CD4-positive, alpha-beta T cell treated with Interleukin-15 for 4 hours (primary cell): Measurements from ENCODE around the gene LILRB2.
"Not testable (repeated sequence)": the region's sequence is repeated elsewhere in the genome, so short reads cannot be mapped to it uniquely, and the experiment has no call there.

Experiments used
- DNase-seq: peaks from one replicate; pipeline ENCODE4 v3.0.0-alpha.2; 2020; ENCODE audit warnings: low spot score

Gene LILRB2

DNA sequence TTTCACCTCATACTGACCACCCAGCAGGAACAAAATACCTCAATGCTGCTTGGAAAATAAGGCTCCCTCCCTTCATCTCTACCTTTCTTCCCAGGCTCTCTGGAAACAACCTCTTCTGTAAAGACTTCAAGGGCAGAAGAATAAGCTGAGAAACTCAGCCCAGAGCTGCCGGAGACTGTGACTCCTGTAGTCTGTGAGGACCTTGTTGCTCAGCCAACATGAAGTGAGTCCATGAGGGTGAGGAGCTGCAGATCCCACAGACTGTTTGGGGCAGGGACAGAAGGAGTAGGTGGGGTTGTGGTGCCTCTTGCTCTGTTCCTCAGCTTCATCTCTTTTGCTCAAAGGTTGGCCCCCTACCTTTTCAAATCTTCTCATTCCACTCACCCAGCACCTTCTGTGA lies 24.2 kb upstream of the LILRB2 start:
- DNase-seq: no peak

- no peak for DNase-seq
Measured at GRCh38 chr19:54302257-54302656, 21.3 kb upstream of the LILRB2 start.

- DNase-seq: no peak
Measured at GRCh38 chr19:54299515-54299914, 18.6 kb upstream of the LILRB2 start.

GRCh38 chr19:54299126-54299498 lies 18.2 kb upstream of the LILRB2 start:
- no peak for DNase-seq

DNA sequence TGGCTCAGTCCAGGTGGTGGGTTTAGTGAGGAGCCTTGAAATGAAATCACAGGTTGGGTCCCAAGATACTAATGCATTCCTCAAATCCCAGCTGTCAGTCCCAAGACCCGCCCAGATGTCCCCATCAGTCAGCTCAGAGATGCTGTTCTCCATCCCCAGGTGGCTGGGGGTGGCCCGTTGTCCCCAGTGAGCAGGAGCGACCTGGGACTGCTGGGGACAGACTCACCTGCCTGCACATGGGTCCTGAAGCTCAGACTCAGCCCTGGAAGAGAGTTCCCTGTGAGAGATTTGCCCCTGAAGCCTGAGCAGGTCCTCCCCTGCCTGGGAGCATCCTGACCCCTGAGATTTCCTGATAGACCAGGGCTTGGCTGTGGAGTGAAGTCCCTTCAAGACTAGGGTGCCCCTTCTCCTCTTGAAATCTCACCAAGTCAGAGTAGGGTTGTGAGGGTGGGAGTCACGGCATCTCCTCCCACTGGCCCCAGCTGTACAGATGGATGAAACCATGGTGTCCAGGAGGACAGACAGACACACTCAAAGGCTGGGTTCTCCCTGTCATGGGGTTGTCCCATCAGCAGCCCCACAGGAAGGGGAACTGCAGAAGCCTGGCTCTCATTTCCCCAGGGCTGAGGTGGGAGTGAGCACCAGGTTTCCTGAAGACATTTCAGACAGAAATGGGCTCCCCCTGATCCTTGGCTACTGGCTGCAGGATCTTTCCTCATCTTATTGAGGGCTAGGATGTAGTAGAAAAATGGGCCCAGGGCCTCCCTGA lies 17.6 kb upstream of the LILRB2 start:
- no peak for DNase-seq

GRCh38 chr19:54297759-54298305 lies 16.9 kb upstream of the LILRB2 start:
- no peak for DNase-seq

DNA sequence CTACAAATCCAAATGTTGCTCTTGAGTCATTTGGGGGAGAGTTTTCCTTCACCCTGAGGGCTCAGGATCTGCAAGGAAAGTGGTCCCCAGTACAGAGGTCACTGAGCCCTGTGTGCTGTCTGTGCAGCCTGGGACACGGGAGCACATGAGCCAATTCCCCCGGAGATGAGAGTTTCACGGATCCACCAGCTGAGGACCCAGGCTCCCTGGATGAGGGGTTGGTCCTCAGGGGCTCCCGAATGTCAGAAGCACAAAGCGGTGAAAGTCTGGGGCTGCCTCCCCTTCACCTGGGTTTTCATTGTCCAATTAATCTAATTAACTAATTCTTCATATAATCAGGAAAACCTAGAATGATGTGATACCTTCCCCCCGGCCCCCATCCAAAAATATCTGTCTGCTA lies 13.6 kb upstream of the LILRB2 start:
- no peak for DNase-seq

- DNase-seq: not testable (repeated sequence)
Measured at GRCh38 chr19:54289160-54289559, 8.2 kb upstream of the LILRB2 start.

- no peak for DNase-seq
Measured at GRCh38 chr19:54287456-54287855, 6.5 kb upstream of the LILRB2 start.

- not testable (repeated sequence) for DNase-seq
Measured at GRCh38 chr19:54286283-54286682, 5.4 kb upstream of the LILRB2 start.

- not testable (repeated sequence) for DNase-seq
Measured at GRCh38 chr19:54285427-54286056, 4.6 kb upstream of the LILRB2 start.

DNA sequence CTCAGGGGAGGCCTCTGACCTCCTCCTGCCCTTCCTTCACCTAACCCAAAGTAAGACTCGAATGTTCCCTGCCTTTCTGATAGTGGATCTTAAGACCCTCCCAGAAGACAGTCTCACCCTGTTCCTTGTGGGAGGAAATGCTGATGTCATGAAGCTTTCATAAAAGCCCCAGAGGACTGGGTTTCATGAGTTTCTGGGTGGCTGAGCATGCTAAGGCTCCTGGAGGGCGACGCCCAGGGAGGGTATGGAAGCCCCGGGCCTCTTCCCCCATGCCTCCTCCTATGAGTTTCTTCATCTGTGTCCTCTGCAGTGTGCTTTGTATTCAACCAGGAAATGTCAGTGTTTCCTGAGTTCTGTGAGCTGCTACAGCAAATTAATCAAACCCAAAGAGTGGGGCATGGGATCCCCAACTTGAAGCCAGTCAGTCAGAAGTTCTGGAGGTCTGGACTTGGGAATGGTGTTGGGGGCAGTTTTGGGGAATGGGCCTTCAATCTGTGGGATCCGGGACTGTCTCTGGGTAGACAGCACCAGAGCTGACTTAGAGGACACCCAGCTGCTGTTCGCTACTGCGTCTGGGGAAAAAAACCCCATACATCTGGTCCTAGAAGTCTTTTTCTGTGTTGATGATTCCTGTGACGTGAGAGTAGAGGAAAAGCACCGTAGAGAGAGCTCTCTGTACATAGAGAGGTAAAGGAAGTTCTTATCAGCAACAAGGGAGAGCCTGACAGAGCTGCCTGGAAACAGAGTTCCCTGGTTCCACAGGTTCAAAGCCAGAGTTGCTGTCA lies 2.0 kb upstream of the LILRB2 start:
- DNase-seq: no peak

DNA sequence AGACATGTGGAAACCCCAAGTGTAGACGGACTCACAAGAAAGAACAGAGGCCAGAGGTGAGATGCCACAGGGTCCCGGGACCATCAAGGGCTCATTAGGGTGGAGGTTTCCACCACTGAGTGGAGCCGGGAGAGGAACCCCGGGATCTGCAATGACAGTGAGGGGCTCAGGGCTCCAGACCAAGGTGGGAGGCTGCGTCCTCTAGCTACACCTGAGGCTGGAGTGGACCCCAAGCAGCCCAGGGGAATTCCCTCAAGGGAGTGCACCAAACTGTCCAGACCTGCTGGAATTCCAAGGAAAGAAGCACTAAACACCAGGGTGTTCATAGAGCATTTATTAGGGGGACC lies 792 bp upstream of the LILRB2 start:
- not testable (repeated sequence) for DNase-seq

DNA sequence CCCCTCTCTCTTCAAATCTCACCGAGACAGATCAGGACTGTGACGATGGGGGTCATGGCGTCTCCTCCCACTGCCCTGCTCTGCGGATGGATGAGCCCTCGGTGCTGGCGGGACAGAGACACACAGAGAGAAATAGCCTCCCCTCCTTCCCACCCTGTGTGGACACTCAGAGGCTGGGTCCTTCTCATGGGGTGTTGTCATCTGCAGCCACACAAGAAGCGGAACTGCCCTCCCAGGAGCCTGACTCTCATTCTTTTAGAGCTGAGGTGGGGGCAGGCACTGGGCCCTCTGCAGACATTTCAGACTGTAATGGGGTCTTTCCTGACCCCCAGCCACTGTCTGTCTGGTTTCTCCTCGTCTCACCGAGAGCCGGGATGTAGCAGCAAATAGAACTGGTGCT lies 469 bp downstream of the LILRB2 start:
- DNase-seq: not testable (repeated sequence)

DNA sequence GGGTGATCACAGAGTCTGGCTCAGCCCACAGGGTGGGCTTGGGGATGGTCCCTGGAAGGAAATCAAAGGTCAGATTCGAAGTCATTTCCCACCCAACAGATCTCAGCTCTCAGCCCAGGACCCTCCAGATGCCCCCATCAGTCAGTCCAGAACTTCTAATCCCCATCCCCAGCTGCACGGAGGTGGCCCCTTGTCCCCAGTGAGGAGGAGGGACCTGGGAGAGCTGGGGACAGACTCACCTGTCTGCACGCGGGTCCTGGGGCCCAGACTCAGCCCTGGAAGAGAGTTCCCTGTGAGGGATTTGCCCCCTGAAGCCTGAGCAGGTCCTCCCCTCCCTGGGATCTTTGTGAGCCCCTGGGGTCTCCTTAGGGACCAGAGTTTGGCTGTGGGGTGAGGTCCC lies 885 bp downstream of the LILRB2 start:
- DNase-seq: not testable (repeated sequence)

GRCh38 chr19:54279406-54279962 lies 1.4 kb downstream of the LILRB2 start:
- DNase-seq: no peak

GRCh38 chr19:54278571-54279195 lies 2.2 kb downstream of the LILRB2 start:
- not testable (repeated sequence) for DNase-seq

DNA sequence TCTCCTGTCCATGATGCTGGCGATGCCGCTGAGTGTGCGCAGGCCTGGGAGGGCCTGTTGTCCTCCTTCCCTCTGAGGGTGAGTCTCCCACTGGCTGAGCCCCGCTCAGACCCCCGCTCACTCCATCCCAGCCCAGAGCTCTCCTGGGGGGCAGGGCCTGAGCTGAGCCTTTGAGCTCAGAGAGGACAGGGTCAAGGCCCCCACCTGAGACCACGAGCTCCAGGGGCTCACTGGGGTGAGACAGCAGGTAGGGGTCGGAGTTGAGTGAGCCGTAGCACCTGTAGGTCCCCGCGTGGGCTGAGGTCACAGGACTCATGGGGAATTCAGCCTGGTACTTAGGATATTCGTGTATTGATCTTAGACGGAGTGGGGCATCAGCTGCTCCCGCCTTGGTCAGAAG lies 2.9 kb downstream of the LILRB2 start:
- DNase-seq: not testable (repeated sequence)

GRCh38 chr19:54277111-54277615 lies 3.7 kb downstream of the LILRB2 start:
- DNase-seq: not testable (repeated sequence)

- DNase-seq: no peak
Measured at GRCh38 chr19:54275951-54276350, 5.0 kb downstream of the LILRB2 start.

GRCh38 chr19:54274516-54274915 lies 6.4 kb downstream of the LILRB2 start:
- not testable (repeated sequence) for DNase-seq

DNA sequence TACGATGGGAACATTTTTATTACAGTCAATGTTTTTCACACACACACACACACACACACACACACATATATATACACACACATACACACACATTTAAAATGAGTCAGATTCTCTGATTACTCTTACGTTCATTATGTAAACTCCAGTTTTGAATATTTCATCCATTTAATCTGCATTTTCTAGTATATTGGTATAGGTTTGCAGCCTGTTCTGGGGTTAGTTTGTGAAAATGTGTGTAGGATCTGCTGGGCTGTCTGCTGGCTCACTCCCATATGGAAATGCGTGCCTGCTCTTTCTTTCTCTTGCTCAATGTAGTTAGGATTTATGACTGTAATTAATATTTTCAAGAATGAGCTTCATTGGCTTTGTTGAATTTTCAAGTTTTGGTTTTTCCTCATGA lies 7.1 kb downstream of the LILRB2 start:
- DNase-seq: no peak
